ENCODE data around the gene DLG1. TPM values are rescaled to one million over a fixed set of nuclear protein-coding genes. Genes with fewer than 3 reads are reported as not detected.

The DLG1 gene
- total and polyA plus RNA-seq, 2 of the 4 experiments (the other 2 are of a cell fraction), result 21.2 to 57.7 TPM

DNA sequence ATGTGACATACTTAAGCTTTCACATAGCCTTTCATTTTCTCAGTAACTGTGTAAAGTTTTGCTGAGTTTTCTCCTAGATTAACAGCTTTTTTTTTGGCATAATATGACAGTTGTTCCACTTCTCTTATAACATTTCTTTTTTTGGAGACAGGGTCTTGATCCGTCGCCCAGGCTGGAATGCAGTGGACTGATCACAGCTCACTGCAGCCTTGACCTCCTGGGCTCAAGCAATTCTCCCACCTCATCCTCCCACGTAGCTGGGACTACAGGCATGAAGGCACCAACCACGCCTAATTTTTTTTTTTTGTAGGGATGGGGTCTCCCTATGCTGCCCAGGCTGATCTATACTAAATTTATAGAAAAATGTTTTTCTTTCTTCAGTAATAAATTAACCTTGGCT, 30.1 kb downstream of the DLG1 start:
- dilution Hi-C loops (cut with HindIII; ENCODE audit: low sequenced_read_pairs, unreplicated experiment), result no loop called here
- Histone ChIP-seq H3K18ac (ENCODE audit: low read depth, low read length) (no peak overlapping the region), H3K27ac (ENCODE audit: insufficient read depth, low read length) (no peak overlapping the region), H3K79me1 (ENCODE audit: low read depth in 1 of 2, low read length in 2 of 2) (peaks cover 45 to 50% of the 10 kb centered on the region in 2 experiments), H3K9me3 (ENCODE audit: control insufficient read depth, insufficient read depth, low read length) (no peaks in the 10 kb centered on the region), H3K14ac (replicated peaks; ENCODE audit: low read depth, low read length) (no peak overlapping the region), H4K91ac (ENCODE audit: insufficient read depth, low read depth, low read length) (no peak overlapping the region), H3K23ac (ENCODE audit: low read depth, low read length) (no peak overlapping the region), H3K9ac (ENCODE audit: low read depth, low read length) (no peak overlapping the region), H3K4me1 (ENCODE audit: control insufficient read depth, insufficient read depth, low read length) (peaks cover 4% of the 10 kb centered on the region), H4K20me1 (ENCODE audit: insufficient read depth, low read length) (peaks cover 44% of the 10 kb centered on the region), H2AFZ (replicated peaks; ENCODE audit: low read length, poor library complexity) (no peak overlapping the region), H2BK120ac (ENCODE audit: low read depth, low read length) (no peak overlapping the region), H4K8ac (ENCODE audit: low read depth in 2 of 2, low read length in 2 of 2) (no peak overlapping the region), H3K4me2 (ENCODE audit: low read depth, low read length) (no peak overlapping the region), H3K9me1 (ENCODE audit: insufficient read depth, low read length) (peaks cover 10% of the 10 kb centered on the region), H2BK5ac (ENCODE audit: low read depth, low read length, poor library complexity, severe bottlenecking) (no peak overlapping the region), H3K4ac (ENCODE audit: low read depth, low read length) (no peak overlapping the region), H2BK15ac (ENCODE audit: low read depth, low read length) (no peak overlapping the region), H2BK20ac (ENCODE audit: low read depth, low read length) (no peak overlapping the region), H3K36me3 (ENCODE audit: control insufficient read depth, insufficient read depth, low read length) (no peaks in the 10 kb centered on the region; the same call in 1 of the 2 replicates), H4K5ac (ENCODE audit: low read depth, low read length) (no peak overlapping the region), H3K27me3 (ENCODE audit: control insufficient read depth, insufficient read depth, low read length) (no peaks in the 10 kb centered on the region), H3K56ac (ENCODE audit: extremely low read depth, insufficient read depth, low read length) (no peak overlapping the region), H2AK5ac (ENCODE audit: low read depth, low read length) (no peak overlapping the region), H2AK9ac (replicated peaks; ENCODE audit: low read depth, low read length, poor library complexity) (no peak overlapping the region), H3K4me3 (ENCODE audit: insufficient read depth, low read depth, low read length) (no peak overlapping the region)
- in situ Hi-C loops (cut with MboI; ENCODE audit: low sequenced_read_pairs), result no loop called here
- no peak for TF ChIP-seq CHD1 (IDR thresholded peaks at IDR 0.05; ENCODE audit: low read depth, low read length)
- no peak for TF ChIP-seq RFX5 (IDR thresholded peaks at IDR 0.05; ENCODE audit: low read depth, low read length)
- no peak for TF ChIP-seq MAZ (IDR thresholded peaks at IDR 0.05; ENCODE audit: borderline replicate concordance, low read depth, low read length)
- TF ChIP-seq FOS (IDR thresholded peaks at IDR 0.05; ENCODE audit: low read depth, low read length), result no peak
- no peak for TF ChIP-seq RCOR1 (IDR thresholded peaks at IDR 0.05; ENCODE audit: insufficient replicate concordance, low read length)
- TF ChIP-seq MAFK (IDR thresholded peaks at IDR 0.05; ENCODE audit: low read depth, low read length), result no peak
- TF ChIP-seq MXI1 (IDR thresholded peaks at IDR 0.05; ENCODE audit: borderline replicate concordance, low read depth, low read length), result no peak
- TF ChIP-seq RAD21 (IDR thresholded peaks at IDR 0.05; ENCODE audit: low read length), result no peak
- no peak for TF ChIP-seq CEBPB (IDR thresholded peaks at IDR 0.05; ENCODE audit: low read depth, low read length)
- TF ChIP-seq NFE2L2 (IDR thresholded peaks at IDR 0.05; ENCODE audit: low read depth, low read length), result no peak
- TF ChIP-seq, protein P1, sequence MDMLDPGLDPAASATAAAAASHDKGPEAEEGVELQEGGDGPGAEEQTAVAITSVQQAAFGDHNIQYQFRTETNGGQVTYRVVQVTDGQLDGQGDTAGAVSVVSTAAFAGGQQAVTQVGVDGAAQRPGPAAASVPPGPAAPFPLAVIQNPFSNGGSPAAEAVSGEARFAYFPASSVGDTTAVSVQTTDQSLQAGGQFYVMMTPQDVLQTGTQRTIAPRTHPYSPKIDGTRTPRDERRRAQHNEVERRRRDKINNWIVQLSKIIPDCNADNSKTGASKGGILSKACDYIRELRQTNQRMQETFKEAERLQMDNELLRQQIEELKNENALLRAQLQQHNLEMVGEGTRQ (IDR thresholded peaks at IDR 0.05; ENCODE audit: low read depth, low read length), result no peak
- no peak for TF ChIP-seq SMC3 (IDR thresholded peaks at IDR 0.05; ENCODE audit: low read depth, low read length)
- TF ChIP-seq, protein P2, sequence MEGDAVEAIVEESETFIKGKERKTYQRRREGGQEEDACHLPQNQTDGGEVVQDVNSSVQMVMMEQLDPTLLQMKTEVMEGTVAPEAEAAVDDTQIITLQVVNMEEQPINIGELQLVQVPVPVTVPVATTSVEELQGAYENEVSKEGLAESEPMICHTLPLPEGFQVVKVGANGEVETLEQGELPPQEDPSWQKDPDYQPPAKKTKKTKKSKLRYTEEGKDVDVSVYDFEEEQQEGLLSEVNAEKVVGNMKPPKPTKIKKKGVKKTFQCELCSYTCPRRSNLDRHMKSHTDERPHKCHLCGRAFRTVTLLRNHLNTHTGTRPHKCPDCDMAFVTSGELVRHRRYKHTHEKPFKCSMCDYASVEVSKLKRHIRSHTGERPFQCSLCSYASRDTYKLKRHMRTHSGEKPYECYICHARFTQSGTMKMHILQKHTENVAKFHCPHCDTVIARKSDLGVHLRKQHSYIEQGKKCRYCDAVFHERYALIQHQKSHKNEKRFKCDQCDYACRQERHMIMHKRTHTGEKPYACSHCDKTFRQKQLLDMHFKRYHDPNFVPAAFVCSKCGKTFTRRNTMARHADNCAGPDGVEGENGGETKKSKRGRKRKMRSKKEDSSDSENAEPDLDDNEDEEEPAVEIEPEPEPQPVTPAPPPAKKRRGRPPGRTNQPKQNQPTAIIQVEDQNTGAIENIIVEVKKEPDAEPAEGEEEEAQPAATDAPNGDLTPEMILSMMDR (conservative IDR thresholded peaks at IDR 0.05; ENCODE audit: low read depth, low read length), result no peak
- TF ChIP-seq BHLHE40 (IDR thresholded peaks at IDR 0.05; ENCODE audit: low read depth, low read length), result no peak
- no peak for ATAC-seq (ENCODE audit: low read depth)
- ChIA-PET POLR2A (ENCODE audit: unreplicated experiment) (no interaction called here), CTCF (interaction anchor here (0.6 to 0.9 kb wide), 3 partner anchors 11 to 88 kb away, joined by 3 to 5 read pairs (median 3); no protein-coding TSS in a partner anchor)
- DNase-seq, result no peak
- BruUV-seq (replicated peaks), result no TSS peak
- no CpG with 5 or more reads among the region's 4 CpGs for WGBS, 2 experiments (ENCODE audit: extremely low coverage in 2 of 2, insufficient read length in 1 of 2)
- intact Hi-C loops (cut with micrococcal nuclease), result no loop called here

Measured in IMR-90 (cell line).